WTC11 (cell line): ENCODE results near the gene MRPL19. TPM values are rescaled to one million over a fixed set of nuclear protein-coding genes. Genes with fewer than 3 reads are reported as not detected.

Source experiments
- ATAC-seq: fragments of 200-7000 bp; cut with Tn5 transposase; 2 replicates; pipeline ENCODE4 v1.10.0; 2021; ENCODE audit warnings: mild to moderate bottlenecking, moderate library complexity
- CTCF ChIA-PET: fragments of 300-600 bp; sonication (Branson Sonifier 250); formaldehyde crosslinking; loops from one replicate; lab custom pipeline; 2021; ENCODE audit warnings: antibody characterized with exemption; lab: Charles Lee
- POLR2A ChIA-PET: fragments of 350-600 bp; sonication (Branson Sonifier 250); formaldehyde crosslinking; loops from one replicate; lab custom pipeline; 2021; ENCODE audit warnings: antibody characterized with exemption; lab: Charles Lee
- DNase-seq: peaks from one replicate; pipeline ENCODE4 v3.0.0; 2021; ENCODE audit warnings: low spot score
- H3K27ac Mint-ChIP-seq: 2 replicates; pipeline ENCODE4 v1.8.0; 2021; ENCODE audit warnings: mixed read lengths
- H3K27me3 Mint-ChIP-seq: 2 replicates; pipeline ENCODE4 v1.8.0; 2021; ENCODE audit warnings: low read depth, mild to moderate bottlenecking, moderate library complexity, mixed read lengths
- H3K36me3 Mint-ChIP-seq: 2 replicates; pipeline ENCODE4 v1.8.0; 2021; ENCODE audit warnings: mixed read lengths
- H3K4me1 Mint-ChIP-seq: 2 replicates; pipeline ENCODE4 v1.8.0; 2022; ENCODE audit warnings: mixed read lengths
- H3K4me3 Mint-ChIP-seq: 2 replicates; pipeline ENCODE4 v1.8.0; 2021; ENCODE audit warnings: mild to moderate bottlenecking, moderate library complexity, mixed read lengths
- H3K9me3 Mint-ChIP-seq: 2 replicates; pipeline ENCODE4 v1.8.0; 2021; ENCODE audit warnings: mixed read lengths
- ATF2 ChIP-seq: sonication (generic); formaldehyde crosslinking; IDR thresholded peaks from 2 replicates; pipeline ENCODE4 v1.8.1; 2022; ENCODE audit warnings: low read depth, missing genetic modification reagents, borderline replicate concordance
- CREM ChIP-seq: sonication (generic); formaldehyde crosslinking; IDR thresholded peaks from 2 replicates; pipeline ENCODE4 v1.8.1; 2022; ENCODE audit warnings: mild to moderate bottlenecking, missing genetic modification reagents, moderate library complexity
- CTCF ChIP-seq: fragments of 200-600 bp; IDR thresholded peaks from 2 replicates; pipeline ENCODE4 v1.8.0; 2022; ENCODE audit warnings: antibody characterized with exemption
- FOXP4 ChIP-seq: sonication (generic); formaldehyde crosslinking; IDR thresholded peaks from 2 replicates; pipeline ENCODE4 v1.8.0; 2022; ENCODE audit warnings: mild to moderate bottlenecking, missing genetic modification reagents
- JUN ChIP-seq: sonication (generic); formaldehyde crosslinking; IDR thresholded peaks from 2 replicates; pipeline ENCODE4 v1.8.0; 2023; ENCODE audit warnings: mild to moderate bottlenecking, missing genetic modification reagents
- KAT7 ChIP-seq: sonication (generic); formaldehyde crosslinking; IDR thresholded peaks from 2 replicates; pipeline ENCODE4 v1.8.1; 2023; ENCODE audit warnings: missing genetic modification reagents, mild to moderate bottlenecking, borderline replicate concordance
- MLX ChIP-seq: sonication (generic); formaldehyde crosslinking; IDR thresholded peaks from 2 replicates; pipeline ENCODE4 v1.8.1; 2023; ENCODE audit warnings: mild to moderate bottlenecking, missing genetic modification reagents, moderate library complexity
- NR1H2 ChIP-seq: sonication (generic); formaldehyde crosslinking; IDR thresholded peaks from 2 replicates; pipeline ENCODE4 v1.9.0; 2021; ENCODE audit warnings: mild to moderate bottlenecking, moderate library complexity, missing genetic modification reagents
- RELA ChIP-seq: sonication (generic); formaldehyde crosslinking; IDR thresholded peaks from 2 replicates; pipeline ENCODE4 v1.8.1; 2022; ENCODE audit warnings: missing genetic modification reagents, mild to moderate bottlenecking, borderline replicate concordance
- ZNF121 ChIP-seq: sonication (generic); formaldehyde crosslinking; IDR thresholded peaks from 2 replicates; pipeline ENCODE4 v1.8.0; 2023; ENCODE audit warnings: missing genetic modification reagents
- ZNF219 ChIP-seq: sonication (generic); formaldehyde crosslinking; IDR thresholded peaks from 2 replicates; pipeline ENCODE4 v1.8.0; 2023; ENCODE audit warnings: missing genetic modification reagents, mild to moderate bottlenecking, borderline replicate concordance
- ZNF232 ChIP-seq: sonication (generic); formaldehyde crosslinking; IDR thresholded peaks from 2 replicates; pipeline ENCODE4 v1.8.0; 2022; ENCODE audit warnings: mild to moderate bottlenecking, missing genetic modification reagents
- ZNF281 ChIP-seq: sonication (generic); formaldehyde crosslinking; IDR thresholded peaks from 2 replicates; pipeline ENCODE4 v1.8.0; 2023; ENCODE audit warnings: mild to moderate bottlenecking, missing genetic modification reagents
- ZNF423 ChIP-seq: fragments of 250-450 bp; sonication (Bioruptor Pico); IDR thresholded peaks from 2 replicates; pipeline ENCODE4 v2.1.2; 2022; ENCODE audit warnings: mild to moderate bottlenecking, moderate library complexity
- ZNF425 ChIP-seq: fragments of 250-450 bp; sonication (Bioruptor Pico); conservative IDR thresholded peaks from 2 replicates; pipeline ENCODE4 v1.9.0; 2021; ENCODE audit warnings: mild to moderate bottlenecking
- total RNA-seq: library from RNA; stranded (reverse); gene quantifications from 3 replicates; pipeline ENCODE4 v1.2.3, GENCODE V29; 2021

The MRPL19 gene
- total RNA-seq, 1 experiment from 2014 or later = 65.8 TPM

- no peaks in the 10 kb centered on the region for H3K4me1 Mint-ChIP-seq
- no peaks in the 10 kb centered on the region for H3K36me3 Mint-ChIP-seq
- H3K27ac Mint-ChIP-seq = no peak overlapping the region
- TF ChIP-seq RELA (no peak), NR1H2 (CRISPR knock-in tag) (no peak), ZNF232 (CRISPR knock-in tag) (no peak), ZNF425 (CRISPR knock-in tag) (no peak), MLX (no peak), JUN (CRISPR knock-in tag) (no peak), FOXP4 (CRISPR knock-in tag) (no peak), CTCF (no peak), ZNF423 (CRISPR knock-in tag) (no peak), ATF2 (no peak), ZNF219 (CRISPR knock-in tag) (no peak), ZNF121 (no peak), ZNF281 (CRISPR knock-in tag) (no peak), CREM (CRISPR knock-in tag) (no peak), KAT7 (CRISPR knock-in tag) (no peak)
- ChIA-PET POLR2A (no interaction called here), CTCF (interaction anchor here (0.5 to 2.7 kb wide), 4 partner anchors 8 to 154 kb away, joined by 3 to 15 read pairs (median 6); no protein-coding TSS in a partner anchor)
- peaks cover 9% of the 10 kb centered on the region for H3K9me3 Mint-ChIP-seq
- H3K4me3 Mint-ChIP-seq = no peak overlapping the region
- DNase-seq = no peak
- no peaks in the 10 kb centered on the region; the same call in none of the 2 replicates for H3K27me3 Mint-ChIP-seq
- no peak for ATAC-seq
Measured at GRCh38 chr2:75619956-75620740, 26.4 kb upstream of the MRPL19 start.
